Neutrophil (primary cell): ENCODE results near the gene SLC10A3.
A peak's percentile ranks its signal among the peaks of the same experiment; 100 is the strongest.
"Not testable (repeated sequence)": the region's sequence is repeated elsewhere in the genome, so short reads cannot be mapped to it uniquely, and the experiment has no call there.

Experiments used
- H3K27ac ChIP-seq: fragments of 200-600 bp; sonication (generic); 2 replicates; pipeline ENCODE4 v1.5.1; 2016; ENCODE audit warnings: mild to moderate bottlenecking, moderate library complexity
- H3K27me3 ChIP-seq: fragments of 200-600 bp; sonication (generic); 2 replicates; pipeline ENCODE4 v1.6.0; 2016; ENCODE audit warnings: mild to moderate bottlenecking
- H3K36me3 ChIP-seq: fragments of 200-600 bp; sonication (generic); 2 replicates; pipeline ENCODE4 v1.5.1; 2017
- H3K4me1 ChIP-seq, 2 experiments: fragments of 200-600 bp in 1 of 2; sonication (generic) in 1 of 2; 1 replicate in 1 of 2; 2 replicates in 1 of 2; pipeline versions ENCODE4 v1.5.1 to v1.6.1; 2013 to 2016; ENCODE audit warnings: low read depth in 1 of 2, low read length in 1 of 2, mild to moderate bottlenecking in 1 of 2, moderate library complexity in 1 of 2; ENCODE audit not compliant: control insufficient read depth in 1 of 2, insufficient read depth in 1 of 2
- H3K4me3 ChIP-seq, 2 experiments: fragments of 200-600 bp in 1 of 2; sonication (generic) in 1 of 2; 1 replicate in 1 of 2; 2 replicates in 1 of 2; pipeline ENCODE4 v1.5.1; 2013 to 2016; ENCODE audit warnings: low read depth in 1 of 2, low read length in 1 of 2, mild to moderate bottlenecking in 1 of 2, moderate library complexity in 1 of 2
- H3K9me3 ChIP-seq: fragments of 200-600 bp; sonication (generic); 2 replicates; pipeline ENCODE4 v1.5.1; 2016
- TF ChIP-seq, protein P1 (sequence below): fragments of 200-600 bp; sonication (generic); IDR thresholded peaks from 2 replicates; pipeline ENCODE4 v1.5.1; 2016; ENCODE audit warnings: antibody characterized with exemption

Gene SLC10A3

DNA sequence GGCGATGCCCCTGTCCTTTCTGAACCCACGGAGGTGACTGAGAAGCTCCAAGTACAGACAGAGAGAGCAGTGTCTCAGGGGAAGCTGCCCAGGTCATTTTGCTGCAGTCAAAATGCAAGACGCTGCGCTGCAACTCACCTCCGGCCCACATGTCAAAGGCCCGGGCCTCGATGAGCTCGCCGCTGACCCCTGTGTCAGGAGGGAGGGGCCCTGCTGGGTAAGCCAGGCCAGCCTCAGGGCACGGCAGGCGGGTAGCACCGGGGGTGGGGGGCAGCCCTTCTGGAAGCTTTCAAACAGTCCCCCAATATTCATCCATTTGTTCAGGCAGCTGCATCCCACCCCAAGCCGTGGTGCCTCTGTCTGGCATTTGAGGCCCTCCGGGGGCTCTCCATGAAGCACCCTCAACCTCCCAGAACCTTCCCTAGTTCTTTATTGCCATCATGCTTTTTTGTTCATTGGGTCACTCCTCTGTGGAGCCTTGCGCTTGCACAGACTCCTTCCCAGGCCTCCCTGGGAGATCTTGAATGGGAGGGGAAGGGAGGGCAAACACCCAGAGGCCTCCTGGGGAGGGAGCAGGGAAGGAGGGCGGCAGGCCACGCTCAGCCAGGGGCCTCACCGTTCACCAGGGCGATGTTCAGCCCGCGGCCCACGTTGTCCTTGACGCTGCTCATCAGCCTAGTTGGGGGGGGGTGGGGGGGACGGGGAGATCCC lies 17.4 kb upstream of the SLC10A3 start:
- Histone ChIP-seq H3K9me3 (no peaks in the 10 kb centered on the region), H3K4me1 (no peaks in the 10 kb centered on the region), H3K4me3 (no peak overlapping the region), H3K27me3 (no peaks in the 10 kb centered on the region), H3K27ac (no peak overlapping the region), H3K36me3 (peaks cover 28% of the 10 kb centered on the region)
- TF ChIP-seq, protein P1, sequence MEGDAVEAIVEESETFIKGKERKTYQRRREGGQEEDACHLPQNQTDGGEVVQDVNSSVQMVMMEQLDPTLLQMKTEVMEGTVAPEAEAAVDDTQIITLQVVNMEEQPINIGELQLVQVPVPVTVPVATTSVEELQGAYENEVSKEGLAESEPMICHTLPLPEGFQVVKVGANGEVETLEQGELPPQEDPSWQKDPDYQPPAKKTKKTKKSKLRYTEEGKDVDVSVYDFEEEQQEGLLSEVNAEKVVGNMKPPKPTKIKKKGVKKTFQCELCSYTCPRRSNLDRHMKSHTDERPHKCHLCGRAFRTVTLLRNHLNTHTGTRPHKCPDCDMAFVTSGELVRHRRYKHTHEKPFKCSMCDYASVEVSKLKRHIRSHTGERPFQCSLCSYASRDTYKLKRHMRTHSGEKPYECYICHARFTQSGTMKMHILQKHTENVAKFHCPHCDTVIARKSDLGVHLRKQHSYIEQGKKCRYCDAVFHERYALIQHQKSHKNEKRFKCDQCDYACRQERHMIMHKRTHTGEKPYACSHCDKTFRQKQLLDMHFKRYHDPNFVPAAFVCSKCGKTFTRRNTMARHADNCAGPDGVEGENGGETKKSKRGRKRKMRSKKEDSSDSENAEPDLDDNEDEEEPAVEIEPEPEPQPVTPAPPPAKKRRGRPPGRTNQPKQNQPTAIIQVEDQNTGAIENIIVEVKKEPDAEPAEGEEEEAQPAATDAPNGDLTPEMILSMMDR, result no peak

DNA sequence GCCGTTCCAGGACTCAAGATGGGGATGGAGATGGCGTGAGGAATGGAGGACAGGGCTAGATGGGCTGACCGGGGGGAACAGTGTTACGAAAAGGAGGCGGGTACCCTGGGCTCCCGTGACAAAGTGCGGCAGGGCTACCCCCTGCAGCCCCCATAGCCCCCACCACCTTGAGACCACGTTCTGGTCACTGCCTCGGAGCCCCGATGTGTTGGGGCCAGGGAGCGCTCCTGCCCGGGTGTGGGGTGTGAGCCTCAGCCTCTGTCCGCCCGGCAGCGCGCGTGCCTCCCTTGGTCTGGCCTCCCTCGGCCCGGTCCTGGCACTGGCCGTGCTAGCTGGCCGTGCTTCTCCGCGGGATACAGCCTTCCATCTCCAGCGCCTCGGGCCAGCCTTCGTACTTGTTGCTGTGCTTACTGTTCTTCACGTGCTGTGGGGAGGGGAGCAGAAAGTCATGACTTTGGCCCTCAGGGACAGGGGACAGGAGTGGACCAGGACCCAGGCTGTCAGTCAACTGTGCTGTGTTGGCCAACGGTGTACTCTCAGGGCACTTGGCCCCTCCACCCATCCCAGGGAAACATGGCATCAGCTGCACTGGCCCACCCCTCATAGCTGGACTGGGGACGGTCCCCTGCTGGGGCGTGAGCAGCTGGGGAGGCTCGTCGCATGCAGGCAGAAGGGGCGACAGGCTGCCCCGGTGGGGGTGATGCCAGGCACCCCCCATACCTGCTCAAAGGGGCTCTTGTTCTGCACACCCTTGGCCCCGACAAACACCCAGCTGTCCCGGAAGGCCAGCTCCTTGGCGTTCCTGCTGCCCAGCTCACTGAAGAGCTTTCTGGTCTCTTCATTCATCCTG lies 16.3 kb upstream of the SLC10A3 start:
- Histone ChIP-seq H3K27ac (no peak overlapping the region), H3K4me3 (no peak overlapping the region), H3K9me3 (no peaks in the 10 kb centered on the region), H3K36me3 (peaks cover 28% of the 10 kb centered on the region), H3K27me3 (no peaks in the 10 kb centered on the region), H3K4me1 (no peaks in the 10 kb centered on the region)
- TF ChIP-seq, protein P1, result no peak

DNA sequence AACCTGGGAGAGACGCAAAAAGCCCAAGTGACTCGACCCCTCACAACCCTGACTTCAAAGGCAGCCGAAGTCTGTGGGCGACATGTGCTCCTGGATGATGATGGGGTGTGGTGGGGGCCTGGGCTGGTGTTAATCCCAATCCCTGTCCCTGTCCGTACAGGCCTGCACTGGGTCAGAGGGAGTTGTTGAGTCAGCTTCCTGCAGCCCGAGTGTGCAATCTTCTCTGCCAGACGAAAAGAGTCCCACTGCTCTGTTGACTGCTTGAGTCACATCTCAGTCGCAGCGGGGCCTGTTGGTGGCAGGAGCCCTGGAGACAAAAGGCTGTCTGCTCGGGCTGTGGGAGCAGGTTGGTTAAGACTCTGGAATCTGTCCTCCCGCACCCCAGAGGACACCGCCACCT lies 15.3 kb upstream of the SLC10A3 start:
- Histone ChIP-seq H3K36me3 (peaks cover 28% of the 10 kb centered on the region), H3K27ac (no peak overlapping the region), H3K4me3 (no peak overlapping the region), H3K27me3 (no peaks in the 10 kb centered on the region), H3K4me1 (no peaks in the 10 kb centered on the region), H3K9me3 (no peaks in the 10 kb centered on the region)
- TF ChIP-seq, protein P1, result no peak

DNA sequence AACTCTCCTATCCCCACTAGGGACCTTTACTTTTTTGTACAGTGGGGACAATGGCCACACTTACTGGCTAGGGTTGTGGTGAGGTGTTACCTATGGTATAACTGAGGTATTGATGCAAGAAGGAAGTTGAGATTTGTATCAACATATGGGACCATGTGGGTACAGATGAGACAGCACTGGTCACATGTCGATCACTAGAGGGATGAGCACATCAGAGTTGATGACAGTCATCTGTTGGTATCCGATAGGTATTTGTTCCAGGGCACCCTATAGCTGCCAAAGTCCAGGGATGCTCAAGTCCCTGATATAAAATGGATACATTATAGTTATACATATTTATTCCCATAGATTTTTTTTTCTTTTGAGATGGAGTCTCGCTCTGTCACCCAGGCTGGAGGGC lies 12.6 kb upstream of the SLC10A3 start:
- no peaks in the 10 kb centered on the region for H3K27me3 ChIP-seq
- no peak overlapping the region for H3K4me3 ChIP-seq
- TF ChIP-seq, protein P1, result no peak
- H3K4me1 ChIP-seq, result no peaks in the 10 kb centered on the region
- H3K9me3 ChIP-seq, result no peaks in the 10 kb centered on the region
- no peak overlapping the region for H3K27ac ChIP-seq
- H3K36me3 ChIP-seq, result peaks cover 28% of the 10 kb centered on the region

DNA sequence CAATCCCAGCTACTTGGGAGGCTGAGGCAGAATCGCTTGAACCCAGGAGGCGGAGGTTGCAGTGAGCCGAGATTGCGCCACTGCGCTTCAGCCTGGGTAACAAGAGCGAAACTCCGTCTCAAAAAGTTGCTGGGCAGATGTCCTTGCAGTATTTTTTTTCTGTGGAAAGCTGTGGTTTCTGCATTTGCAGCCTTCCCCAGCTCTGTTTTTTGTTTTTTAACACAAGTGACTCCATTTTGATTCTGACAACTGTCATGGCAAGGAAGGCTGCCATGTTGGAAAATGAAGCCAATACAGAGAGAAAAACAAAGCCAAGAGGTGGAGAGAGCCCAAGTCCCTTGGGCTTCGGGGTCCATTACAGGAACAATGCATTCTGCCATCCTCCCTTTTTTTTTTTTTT lies 11.7 kb upstream of the SLC10A3 start:
- H3K4me3 ChIP-seq, result no peak overlapping the region
- peaks cover 22% of the 10 kb centered on the region for H3K36me3 ChIP-seq
- peaks cover 4 to 7% of the 10 kb centered on the region in 2 experiments for H3K4me1 ChIP-seq
- no peak overlapping the region for H3K27ac ChIP-seq
- TF ChIP-seq, protein P1, result no peak
- H3K27me3 ChIP-seq, result no peaks in the 10 kb centered on the region
- no peaks in the 10 kb centered on the region for H3K9me3 ChIP-seq

DNA sequence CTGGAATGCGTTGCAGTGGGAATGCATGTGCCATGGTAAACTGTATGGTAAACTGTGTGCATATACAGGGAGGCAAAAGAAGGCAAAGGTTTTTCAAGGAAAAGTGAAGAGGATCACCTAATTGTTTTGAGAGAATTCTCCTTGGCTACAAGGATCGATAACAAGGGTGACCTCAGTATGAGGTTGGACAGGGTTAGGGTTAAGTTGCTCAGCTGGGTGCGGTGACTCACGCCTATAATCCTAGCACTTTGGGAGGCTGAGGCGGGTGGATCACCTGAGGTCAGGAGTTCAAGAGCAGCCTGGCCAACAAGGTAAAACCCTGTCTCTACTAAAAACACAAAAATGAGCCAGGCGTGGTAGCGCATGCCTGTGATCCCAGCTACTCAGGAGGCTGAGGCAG lies 11.0 kb upstream of the SLC10A3 start:
- H3K27ac ChIP-seq, H3K27me3 ChIP-seq, H3K9me3 ChIP-seq, H3K4me3 ChIP-seq: not testable (repeated sequence)
- H3K4me1 ChIP-seq, result peaks cover 10 to 13% of the 10 kb centered on the region in 2 experiments
- peaks cover 15% of the 10 kb centered on the region for H3K36me3 ChIP-seq

DNA sequence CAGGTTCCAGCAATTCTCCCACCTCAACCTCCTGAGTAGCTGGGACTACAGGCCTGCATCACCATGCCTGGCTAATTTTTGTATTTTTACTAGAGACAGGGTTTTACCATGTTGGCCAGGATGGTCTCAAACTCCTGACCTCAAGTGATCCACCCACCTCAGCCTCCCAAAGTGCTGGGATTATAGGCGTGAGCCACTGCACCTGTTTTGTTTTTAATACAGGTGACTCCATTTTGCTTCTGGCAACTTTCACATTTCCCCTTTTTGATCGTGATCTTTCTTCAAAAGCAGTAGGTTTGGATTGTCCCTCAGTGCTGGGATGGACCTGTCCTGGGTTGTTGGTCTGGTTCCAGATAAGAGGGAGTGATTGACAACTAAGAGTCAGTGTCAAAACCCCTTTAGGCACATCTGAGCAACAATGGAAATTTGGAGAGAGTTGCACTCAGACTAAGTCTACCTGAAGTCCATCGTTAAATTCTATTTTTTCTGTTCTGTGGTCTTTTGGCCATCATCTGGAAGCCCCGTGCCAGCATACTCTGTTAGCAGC lies 6.2 kb upstream of the SLC10A3 start:
- not testable (repeated sequence) for H3K9me3 ChIP-seq, H3K27me3 ChIP-seq, H3K36me3 ChIP-seq, H3K4me3 ChIP-seq
- Histone ChIP-seq H3K27ac (peak overlapping the region; percentile 52), H3K4me1 (peaks cover 10 to 14% of the 10 kb centered on the region in 2 experiments)
